Measurements from ENCODE around the gene TRIM43.
"Not testable (repeated sequence)": the region's sequence is repeated elsewhere in the genome, so short reads cannot be mapped to it uniquely, and the experiment has no call there.

The TRIM43 gene

DNA sequence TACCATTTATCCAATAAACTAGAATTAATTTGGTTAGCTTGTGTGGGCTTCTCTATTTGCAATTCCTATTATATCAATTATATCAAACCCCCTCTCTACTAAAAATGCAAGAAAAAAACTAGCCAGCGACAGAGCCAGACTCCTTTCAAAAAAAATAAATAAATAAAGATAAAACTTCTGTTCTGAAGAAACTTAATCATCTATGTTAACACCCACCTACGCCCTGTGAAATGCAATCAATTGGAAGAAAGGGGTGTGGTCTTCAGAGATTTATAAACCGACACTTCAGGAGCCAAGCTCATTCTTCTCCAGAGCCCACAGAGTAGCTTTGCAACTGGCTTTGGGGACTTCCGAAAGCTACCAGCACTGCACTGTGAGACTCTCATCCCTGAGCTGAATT lies at the start of gene TRIM43:
TSS of gene TRIM43 (plus strand) at position 301 of the 400 bp plus-strand sequence. CDS start 2,023 bp downstream, outside the sequence.
- DNase-seq, result not testable (repeated sequence)

DNA sequence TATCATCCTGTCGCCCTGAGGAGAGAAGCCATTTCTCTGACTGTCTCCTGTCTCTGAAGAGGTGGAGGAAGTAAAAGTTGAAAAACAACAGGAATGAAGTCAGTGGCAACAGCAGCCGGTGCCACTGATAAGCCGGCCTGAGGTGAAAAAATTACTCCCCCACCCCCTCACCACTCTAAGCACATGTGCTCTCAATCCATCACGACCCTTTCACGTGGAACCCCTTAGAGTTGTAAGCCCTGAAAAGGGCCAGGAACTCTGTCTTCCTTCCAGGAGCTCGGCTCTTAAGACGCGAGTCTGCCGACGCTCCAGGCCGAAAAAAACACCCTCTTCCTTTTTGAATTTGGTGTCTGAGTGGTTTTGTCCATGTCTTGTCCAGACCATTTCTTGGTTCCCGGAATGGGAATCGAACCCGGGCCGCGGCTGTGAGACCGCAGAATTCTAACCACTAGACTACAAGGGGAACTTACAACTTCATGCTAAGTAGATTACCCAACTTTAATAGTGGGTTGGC lies 40.7 kb upstream of the TRIM43 start:
- no peak for DNase-seq

DNA sequence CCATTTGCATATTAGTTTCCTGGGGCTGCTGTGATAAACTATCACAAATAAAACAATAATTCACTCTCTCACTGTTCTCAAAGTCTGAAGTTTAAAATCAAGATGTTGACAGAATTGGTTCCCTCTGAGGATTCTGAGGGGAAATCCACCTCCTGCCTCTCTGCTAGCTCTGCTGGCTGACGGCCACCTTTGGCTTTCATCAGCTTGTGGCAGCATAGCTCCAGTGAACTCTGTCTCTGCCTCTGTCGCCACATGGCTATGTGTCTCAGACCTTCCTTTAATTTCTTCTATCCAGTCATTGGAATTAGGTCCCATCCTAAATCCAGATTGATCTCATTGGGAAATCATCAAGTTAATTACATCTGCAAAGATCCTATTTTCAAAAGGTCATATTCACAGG lies 38.9 kb upstream of the TRIM43 start:
- no peak for DNase-seq

DNA sequence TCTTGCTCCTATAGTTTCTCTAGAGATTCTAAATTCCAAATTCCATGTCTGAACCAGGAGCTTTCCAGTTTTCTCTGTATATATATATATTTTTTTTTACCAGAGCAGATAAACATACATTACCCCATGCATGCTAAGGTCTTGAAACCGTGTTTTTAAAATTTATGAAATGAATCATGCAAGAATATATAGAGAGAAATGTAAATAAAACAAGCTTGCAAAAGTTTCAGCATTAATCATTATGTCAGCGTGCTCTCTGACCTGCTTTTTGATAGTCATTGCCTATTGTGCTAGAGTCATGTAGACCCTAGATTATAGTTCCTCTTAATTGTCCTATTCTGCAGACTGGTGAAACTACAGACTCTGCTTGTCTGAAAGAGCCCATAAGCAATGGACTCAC lies 22.6 kb upstream of the TRIM43 start:
- DNase-seq, result no peak

DNA sequence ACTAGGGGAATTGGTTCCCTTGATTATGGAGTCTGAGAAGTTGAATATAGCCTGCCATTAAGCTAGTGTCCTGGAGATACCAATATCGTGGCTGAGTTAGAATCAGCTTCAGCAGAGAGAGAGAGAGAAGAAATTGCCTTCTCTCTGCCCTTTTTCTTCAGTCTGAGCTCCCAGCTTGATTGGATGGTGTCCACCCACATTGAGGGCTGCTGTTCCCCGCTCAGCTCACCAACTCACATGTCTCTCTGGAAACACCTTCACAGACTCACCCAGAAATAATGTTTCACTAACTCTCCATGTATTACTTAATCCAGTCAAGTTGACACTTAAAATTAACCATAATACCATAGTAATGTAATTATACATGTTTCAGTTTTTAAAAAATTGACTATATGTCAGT lies 17.9 kb upstream of the TRIM43 start:
- no peak for DNase-seq

DNA sequence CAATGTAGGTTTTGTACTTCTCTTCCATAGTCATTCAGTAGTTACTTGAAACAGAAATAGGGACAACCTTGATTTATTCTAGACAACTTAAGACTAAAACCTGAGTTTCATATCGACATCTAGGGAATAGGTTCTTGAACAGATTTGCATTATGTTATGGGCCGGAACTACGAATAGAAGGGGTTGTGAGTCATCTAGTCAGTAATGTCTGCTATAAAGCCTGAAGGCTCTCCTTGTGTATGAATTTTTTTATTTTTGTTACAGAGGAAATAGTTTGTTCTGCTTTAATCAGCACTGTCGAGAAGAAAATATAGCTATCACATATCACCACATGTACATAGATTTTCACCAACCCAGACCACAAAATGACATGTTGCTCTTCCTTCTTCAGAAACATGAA lies 17.3 kb upstream of the TRIM43 start:
- no peak for DNase-seq

DNA sequence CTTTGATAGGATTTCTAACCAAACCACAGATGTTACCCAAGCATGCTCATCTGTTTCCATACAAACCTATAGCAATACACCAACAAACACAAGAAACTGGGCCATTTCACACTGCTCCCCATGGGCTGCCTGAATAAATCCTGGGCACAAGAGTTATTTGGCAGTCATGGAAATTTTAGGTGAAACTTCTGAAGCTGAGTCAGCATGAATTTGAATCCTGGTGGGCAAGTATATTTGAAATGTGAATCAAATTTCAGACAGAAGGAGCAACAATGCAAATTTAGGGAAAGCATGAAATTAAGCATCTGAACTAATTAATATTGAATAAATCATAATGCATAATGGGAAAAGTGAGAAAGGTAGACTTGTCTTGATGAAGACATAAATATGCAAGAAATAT lies 15.9 kb upstream of the TRIM43 start:
- DNase-seq, result no peak

DNA sequence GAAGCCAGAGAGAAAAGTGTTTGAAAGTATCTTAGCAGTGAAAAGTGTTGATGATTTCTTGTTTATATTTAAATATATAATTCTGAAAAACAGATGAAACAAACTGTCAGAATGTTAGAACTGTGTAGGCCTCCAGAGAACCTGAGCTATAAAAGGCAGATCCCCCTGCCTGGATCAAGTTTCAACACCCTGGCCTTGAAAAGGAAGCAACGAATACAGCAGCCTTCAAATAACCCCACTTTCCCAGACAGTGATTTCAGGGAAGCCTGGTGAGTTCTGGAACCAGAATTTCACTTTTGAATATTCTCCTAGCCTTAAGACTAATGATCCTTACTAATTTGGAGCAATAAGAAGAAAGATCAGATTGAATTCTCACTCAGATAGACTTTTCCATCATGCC lies 13.3 kb upstream of the TRIM43 start:
- DNase-seq, result no peak

DNA sequence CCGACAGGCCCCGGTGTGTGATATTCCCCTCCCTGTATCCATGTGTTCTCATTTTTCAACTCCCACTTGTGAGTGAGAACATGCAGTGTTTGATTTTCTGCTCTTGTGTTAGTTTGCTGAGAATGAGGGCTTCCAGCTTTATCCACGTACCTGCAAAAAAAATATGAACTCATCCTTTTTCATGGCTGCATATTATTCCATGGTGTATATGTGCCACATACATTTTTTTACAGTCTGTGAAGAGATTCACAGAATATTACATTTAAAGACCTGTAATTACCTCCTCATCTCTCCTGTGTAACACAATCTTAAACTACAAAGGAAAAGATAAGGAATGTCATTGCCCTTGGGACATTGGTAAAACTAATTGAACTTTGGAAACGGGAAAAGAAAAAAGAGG lies 8.3 kb upstream of the TRIM43 start:
- DNase-seq, result not testable (repeated sequence)

DNA sequence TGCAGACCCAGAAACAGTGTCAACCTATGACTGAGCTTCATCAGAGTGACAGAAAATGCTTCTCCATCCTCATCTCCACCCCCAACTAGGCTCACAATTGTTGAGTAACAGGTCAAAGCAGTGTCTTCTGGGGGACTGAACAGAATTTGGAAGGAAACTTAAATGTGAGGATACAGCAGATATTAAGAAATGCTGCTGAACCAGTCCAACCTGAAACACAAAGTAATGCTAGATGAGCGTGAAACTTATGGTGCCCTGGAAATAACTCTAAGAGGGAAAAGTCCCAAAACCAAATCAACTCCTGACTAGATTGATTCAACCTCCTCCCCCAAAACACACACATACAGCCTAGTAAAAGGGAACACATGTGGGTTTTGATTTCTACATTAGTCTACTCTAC lies 7.5 kb upstream of the TRIM43 start:
- DNase-seq, result not testable (repeated sequence)

DNA sequence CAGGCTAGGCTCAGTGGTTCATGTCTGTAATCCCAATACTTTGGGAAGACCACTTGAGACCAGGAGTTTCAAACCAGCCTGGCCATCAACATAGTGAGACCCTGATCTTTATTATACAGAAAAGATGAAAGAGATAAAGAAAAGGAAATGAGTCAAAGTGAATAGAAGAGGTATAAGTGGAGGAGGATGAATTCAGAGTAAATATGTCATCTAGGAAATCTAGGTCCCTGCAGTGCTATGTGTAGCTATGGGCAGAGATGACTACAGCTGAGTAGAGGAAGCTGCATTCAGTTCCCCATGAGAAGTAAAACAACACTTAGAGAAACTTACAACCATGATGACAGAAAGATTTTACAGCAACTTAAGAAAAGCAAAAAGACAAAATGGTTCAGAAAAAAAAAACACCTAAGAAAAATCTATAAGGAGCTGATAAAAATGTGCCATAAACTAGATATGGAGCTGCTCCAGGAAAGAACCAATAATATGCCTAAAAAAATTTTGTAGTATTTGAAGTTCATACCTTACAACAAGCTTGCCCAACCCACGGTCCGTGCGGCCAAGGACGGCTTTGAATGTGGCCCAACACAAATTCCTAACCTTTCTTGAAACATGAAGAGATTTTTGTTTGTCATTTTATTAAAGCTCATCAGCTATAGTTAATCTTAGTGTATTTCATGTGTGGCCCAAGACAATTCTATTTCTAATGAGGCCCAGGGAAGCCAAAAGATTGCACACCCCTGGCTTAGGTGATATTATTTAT lies 1.8 kb upstream of the TRIM43 start:
- DNase-seq, result not testable (repeated sequence)

DNA sequence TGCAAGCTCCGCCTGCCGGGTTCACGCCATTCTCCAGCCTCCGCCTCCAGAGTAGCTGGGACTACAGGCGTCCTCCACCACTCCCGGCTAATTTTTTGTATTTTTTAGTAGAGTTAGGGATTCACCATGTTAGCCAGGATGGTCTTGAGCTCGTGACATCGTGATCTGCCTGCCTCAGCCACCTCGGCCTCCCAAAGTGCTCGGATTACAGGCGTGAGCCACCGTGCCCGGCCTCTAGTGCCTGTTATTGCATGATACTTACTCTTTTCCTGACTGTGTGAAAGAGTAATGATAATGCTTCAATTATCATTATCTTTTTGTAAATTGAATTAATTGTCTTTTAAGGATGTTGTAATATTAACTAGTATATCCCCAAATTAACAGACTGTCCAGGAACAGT lies 1.2 kb downstream of the TRIM43 start:
- DNase-seq, result not testable (repeated sequence)

DNA sequence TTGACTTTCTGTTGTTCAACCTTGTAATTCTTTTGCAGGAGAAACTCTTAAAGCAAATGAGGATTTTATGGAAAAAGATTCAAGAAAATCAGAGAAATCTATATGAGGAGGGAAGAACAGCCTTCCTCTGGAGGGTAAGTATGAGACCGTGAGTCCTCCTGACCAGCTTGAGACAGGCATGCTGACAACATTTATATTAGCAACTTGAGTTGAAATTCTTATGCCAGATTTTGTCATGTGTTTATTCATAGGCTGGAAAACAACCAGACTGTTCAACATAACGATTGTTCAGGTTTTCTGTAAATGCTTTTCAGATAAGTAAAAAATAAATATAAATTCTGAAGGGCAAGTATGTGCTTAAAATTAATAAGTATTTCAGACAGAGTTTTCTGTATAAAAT lies 3.2 kb downstream of the TRIM43 start:
- not testable (repeated sequence) for DNase-seq

DNA sequence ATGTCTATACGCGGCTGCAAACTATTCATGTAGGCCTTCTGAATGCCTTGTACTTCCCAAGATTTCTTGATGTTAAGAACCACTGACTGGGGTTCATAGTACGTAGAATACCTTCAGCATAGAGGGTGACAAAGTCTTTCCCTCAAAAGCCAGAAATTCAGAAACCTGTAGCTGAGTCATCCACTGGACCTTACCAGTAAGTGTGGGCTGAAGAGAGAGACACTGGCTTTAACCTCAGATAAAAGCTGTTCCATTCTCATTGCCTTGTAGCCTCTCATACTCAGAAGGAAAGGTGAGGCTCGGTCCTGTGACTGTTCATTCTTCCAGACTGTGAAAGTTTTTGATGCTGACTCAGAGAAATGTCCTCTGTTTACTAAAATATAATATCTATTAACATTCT lies 9.5 kb downstream of the TRIM43 start:
- DNase-seq, result not testable (repeated sequence)

DNA sequence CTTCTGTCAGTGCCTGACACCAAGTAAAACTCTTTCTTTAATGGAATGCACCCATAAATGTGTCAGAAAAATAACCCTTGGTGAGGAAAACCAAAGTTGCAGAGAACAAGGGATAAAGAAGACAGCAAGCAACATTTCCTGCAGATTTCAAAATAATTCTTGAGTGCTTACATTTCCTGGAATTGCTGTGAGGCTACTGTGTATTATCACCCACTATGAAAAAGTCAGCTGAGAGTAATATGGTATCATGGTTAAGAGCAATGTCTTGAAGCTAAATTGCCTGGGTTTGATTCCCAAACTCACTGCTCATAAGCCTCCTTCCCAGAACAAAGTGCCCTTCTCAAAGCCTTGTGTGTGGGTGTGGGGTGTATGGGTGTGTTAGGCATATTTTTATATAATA lies 10.3 kb downstream of the TRIM43 start:
- DNase-seq, result not testable (repeated sequence)

DNA sequence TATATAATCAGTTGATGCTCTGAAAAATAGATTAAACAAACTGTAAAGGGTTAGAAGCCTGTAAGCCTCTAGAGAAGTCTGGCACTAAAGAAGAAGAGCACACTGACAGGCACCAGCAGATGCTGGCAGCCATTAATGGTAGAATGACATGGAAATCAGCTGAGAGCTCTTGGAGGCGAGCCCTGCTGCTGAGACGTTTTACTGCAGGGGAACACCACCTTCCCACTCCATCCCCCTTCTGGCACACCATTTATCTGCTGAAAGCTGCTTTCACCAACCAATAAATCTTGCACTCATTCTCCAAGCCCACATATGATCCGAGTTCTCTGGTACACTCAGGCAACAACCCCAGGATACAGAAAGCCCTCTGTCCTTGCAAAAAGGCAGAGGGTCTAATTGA lies 16.6 kb downstream of the TRIM43 start:
- DNase-seq, result not testable (repeated sequence)

DNA sequence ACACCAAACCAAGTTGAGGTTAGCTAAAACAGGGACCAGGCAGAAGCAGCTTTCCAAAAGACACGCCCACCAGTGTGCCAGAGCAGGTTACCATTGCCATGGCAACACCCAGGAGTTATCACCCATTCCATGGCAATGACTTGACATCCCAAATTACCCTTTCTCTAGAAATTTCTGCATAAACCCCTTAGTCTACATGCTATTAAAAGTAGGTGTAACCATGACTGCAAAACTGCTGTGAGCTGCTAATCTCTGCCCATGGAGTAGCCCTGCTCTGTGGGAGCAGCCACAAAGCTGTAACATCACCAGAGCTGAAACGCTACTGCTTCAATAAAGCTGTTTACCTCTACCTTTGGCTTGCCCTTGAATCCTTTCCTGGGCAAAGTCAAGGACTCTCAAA lies 18.0 kb downstream of the TRIM43 start:
- not testable (repeated sequence) for DNase-seq

DNA sequence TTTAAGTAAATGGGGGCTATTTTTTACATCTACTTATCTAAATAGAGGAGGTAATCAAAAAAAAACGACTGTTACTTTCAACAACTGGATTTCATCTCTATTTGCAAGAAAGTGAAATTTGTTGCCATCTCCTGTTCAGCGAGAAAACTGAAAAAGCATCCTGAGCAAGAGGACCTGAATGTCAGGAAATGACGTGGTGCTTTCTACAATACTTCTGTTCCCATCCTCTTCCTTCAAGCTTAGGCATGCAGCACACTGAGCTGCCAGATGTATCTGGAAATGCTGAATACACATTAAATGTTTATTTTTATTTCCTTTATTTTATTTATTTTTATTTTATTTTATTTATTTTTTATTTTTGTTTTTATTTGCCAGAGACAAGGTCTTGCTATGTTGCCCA lies 21.2 kb downstream of the TRIM43 start:
- not testable (repeated sequence) for DNase-seq

DNA sequence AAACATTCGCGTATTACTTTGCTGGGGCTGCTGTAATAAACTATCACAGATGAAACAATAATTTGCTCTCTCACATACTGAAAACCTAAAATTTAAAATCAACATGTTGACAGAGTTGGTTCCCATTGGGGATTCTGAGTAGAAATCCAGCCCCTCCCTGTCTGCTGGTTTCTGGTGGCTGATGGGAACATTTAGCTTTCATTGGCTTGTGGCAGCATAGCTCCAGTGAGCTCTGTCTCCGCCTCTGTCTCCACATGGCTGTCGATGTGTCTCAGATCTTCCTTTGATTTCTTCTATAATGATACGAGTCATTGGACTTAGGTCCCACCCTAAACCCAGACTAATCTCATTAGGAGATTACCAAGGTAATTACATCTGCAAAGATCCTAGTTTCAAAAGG lies 30.9 kb downstream of the TRIM43 start:
- DNase-seq, result not testable (repeated sequence)

DNA sequence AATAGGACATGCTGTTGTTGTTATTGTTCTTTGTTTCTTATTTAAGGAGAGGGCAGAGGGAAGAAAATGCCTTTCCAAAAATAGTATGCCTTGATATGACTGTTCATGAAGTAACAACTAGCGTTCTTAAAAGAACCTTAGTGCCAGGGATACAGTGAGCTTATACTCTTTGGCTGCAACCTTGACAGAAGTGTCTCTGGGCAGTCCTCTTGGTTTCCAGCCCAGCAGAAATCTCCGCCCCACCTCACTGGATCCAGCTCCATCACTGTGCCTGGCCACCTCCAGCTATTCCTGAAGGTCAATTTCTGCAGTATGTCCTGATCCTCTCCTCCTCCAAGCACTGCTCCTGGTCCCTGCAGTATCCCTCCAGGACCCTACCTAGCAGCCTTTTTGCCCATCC lies 39.2 kb downstream of the TRIM43 start:
- DNase-seq, result not testable (repeated sequence)

DNA sequence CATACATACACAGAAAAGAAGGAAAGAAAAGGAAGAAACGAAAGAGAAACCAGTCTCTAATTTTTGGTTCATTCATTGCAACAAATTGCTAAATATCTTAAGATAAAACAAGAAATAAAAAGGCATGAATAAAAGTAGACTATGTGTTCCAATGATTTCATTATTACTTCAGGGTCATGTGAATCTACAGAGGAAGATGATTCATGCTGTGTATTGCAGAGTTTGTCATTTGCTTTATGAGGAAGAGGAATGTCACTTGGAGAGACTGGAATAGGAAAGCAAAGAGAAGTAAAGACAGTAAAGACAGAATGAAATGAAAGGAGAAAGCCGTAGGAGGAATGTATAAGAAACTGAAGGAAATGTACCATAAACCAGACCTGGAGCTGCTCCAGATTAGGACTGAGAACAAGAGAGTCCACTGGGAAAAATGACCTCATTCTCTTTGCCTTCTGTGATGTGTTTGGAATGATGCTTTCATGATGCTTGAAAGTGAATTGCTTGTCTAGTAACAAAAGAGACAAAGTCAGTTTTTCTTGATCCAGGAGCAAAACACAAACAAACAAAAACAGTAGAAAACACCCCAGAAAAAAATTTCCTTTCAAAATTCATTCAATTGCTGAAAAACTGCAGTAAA lies 41.9 kb downstream of the TRIM43 start:
- DNase-seq, result not testable (repeated sequence)

DNA sequence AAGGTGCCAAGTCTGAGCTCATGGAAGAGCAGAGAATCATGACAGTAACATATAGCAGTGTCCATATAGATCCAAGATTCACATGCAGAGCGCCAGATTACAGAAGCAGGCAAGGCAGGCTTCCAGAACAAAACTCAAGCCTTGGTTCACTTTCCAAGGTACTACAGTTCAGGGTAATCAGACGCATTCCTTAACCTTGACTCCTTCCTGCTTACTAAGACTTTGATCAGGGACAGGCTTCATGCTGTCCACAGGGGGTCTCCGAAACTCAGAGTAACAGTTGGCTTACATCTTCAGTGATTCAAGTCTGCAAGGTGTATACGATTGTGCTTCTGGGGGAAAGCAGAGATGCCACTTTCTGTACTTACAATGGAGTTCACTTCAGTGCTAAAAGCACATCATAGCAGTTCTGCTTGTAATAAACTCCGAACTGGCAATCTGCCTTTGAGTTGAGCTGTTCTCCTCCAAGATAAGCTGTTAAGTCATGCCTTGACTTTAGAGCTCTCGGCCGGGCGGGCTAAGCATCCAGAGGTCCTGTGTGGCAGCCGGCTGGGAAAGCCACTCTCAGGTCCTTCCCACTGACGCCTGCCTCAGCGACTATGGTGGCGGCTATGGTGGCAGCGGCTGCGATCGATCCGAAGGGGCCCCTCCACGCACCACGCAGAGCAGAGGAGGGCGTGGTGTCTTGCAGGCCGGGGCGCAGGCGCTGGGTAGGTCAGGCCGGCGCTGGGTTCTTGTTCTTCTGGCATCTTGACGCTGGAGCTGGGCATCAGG lies 48.9 kb downstream of the TRIM43 start:
- DNase-seq, result not testable (repeated sequence)

DNA sequence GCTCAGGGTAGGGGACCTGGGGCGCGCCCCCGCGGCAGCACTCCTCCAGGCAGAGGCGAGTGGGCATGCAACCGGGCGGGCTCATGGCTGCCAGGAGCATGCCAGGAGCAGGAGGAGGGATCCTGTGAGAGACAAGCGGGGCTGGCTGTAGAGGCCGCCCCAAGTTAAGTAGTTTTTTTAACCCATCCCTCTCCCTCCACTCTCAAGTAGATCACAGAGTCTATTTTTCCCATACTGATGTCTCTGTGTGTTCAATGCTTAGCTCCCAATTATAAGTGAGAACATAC lies 49.4 kb downstream of the TRIM43 start:
- DNase-seq, result not testable (repeated sequence)

DNA sequence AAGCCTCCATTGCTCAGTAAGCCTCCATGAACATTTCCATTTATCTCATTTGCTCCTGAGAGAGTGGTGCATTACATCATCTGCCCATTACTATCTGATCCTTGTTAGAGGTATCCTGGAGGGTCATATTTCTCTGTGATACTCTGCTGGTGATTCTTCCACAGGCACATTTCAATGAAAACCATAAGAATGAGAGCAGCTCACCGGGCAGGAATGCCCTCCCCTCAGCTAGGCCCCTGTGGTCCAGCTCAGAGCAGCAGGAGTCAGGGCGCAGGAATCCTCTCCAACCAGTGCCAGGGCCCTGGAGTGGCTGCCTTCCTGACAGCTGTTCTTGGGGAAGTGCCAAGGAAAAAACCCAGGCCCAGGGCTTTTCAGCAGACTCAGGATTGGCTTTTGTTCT lies 50.0 kb downstream of the TRIM43 start:
- not testable (repeated sequence) for DNase-seq

Measured in DMS79 (cell line).